ENCODE results near the gene FAM200B.
A peak's percentile ranks its signal among the peaks of the same experiment; 100 is the strongest.
"Not testable (repeated sequence)": the region's sequence is repeated elsewhere in the genome, so short reads cannot be mapped to it uniquely, and the experiment has no call there.

Gene FAM200B

GRCh38 chr4:15696866-15697265 is 15.2 kb downstream of the FAM200B start:
- no peak for DNase-seq

- peak; percentile 31 for DNase-seq
Observed at GRCh38 chr4:15702941-15703403, 21.3 kb downstream of the FAM200B start, which contains the start of gene BST1. TSS of gene BST1 (plus strand) at chr4:15703065. CDS start at chr4:15703145, 80 bp downstream.

- no peak for DNase-seq
Observed at GRCh38 chr4:15703439-15703838, 21.8 kb downstream of the FAM200B start.

GRCh38 chr4:15704129-15704528 is 22.5 kb downstream of the FAM200B start:
- no peak for DNase-seq

GRCh38 chr4:15706646-15707362 is 25.2 kb downstream of the FAM200B start:
- DNase-seq: no peak

GRCh38 chr4:15707363-15707715 is 25.7 kb downstream of the FAM200B start:
- no peak for DNase-seq

GRCh38 chr4:15711762-15712161 is 30.1 kb downstream of the FAM200B start:
- DNase-seq: no peak

- no peak for DNase-seq
Observed at GRCh38 chr4:15712214-15712613, 30.6 kb downstream of the FAM200B start.

GRCh38 chr4:15714141-15714540 is 32.5 kb downstream of the FAM200B start:
- no peak for DNase-seq

GRCh38 chr4:15714646-15715435 is 33.2 kb downstream of the FAM200B start:
- DNase-seq: no peak

- DNase-seq: no peak
Observed at GRCh38 chr4:15716115-15716514, 34.5 kb downstream of the FAM200B start.

- DNase-seq: no peak
Observed at GRCh38 chr4:15717086-15717485, 35.5 kb downstream of the FAM200B start.

- no peak for DNase-seq
Observed at GRCh38 chr4:15717657-15718416, 36.2 kb downstream of the FAM200B start.

GRCh38 chr4:15718465-15718864 is 36.8 kb downstream of the FAM200B start:
- no peak for DNase-seq

GRCh38 chr4:15718959-15719358 is 37.3 kb downstream of the FAM200B start:
- no peak for DNase-seq

- no peak for DNase-seq
Observed at GRCh38 chr4:15719506-15719905, 37.9 kb downstream of the FAM200B start.

- no peak for DNase-seq
Observed at GRCh38 chr4:15720851-15721250, 39.2 kb downstream of the FAM200B start.

- DNase-seq: no peak
Observed at GRCh38 chr4:15725608-15726007, 44.0 kb downstream of the FAM200B start.

- DNase-seq: peak; percentile 28
Observed at GRCh38 chr4:15729910-15730533, 48.4 kb downstream of the FAM200B start.

GRCh38 chr4:15733061-15733460 is 51.4 kb downstream of the FAM200B start:
- not testable (repeated sequence) for DNase-seq

- no peak for DNase-seq
Observed at GRCh38 chr4:15735536-15735935, 53.9 kb downstream of the FAM200B start.

GRCh38 chr4:15736514-15737050 is 55.0 kb downstream of the FAM200B start:
- DNase-seq: no peak

GRCh38 chr4:15737255-15737654 is 55.6 kb downstream of the FAM200B start:
- no peak for DNase-seq

All from activated gamma-delta T cell treated with Interleukin-2 at 50 U/mL for 16 hours (primary cell).